Activated naive CD4-positive, alpha-beta T cell treated with anti-CD3 and anti-CD28 coated beads, Interleukin-2, amount 50 U/mL, for 72 hours (primary cell): ENCODE measurements around the gene DENND1B. TPM values are rescaled to one million over a fixed set of nuclear protein-coding genes. Genes with fewer than 3 reads are reported as not detected.

Experiments
- ATAC-seq, 2 donors: fragments of 150-1000 bp; cut with Tn5 transposase; 2 replicates each; pipeline ENCODE4 v1.10.0; 2021; ENCODE audit warnings: mild to moderate bottlenecking in 2 of 2, moderate library complexity in 2 of 2
- DNase-seq, 2 donors: peaks; one replicate each; pipeline ENCODE4 v3.0.0; 2021 to 2022; ENCODE audit warnings: low spot score in 2 of 2
- H3K27ac Mint-ChIP-seq, 2 donors: one replicate each; pipeline ENCODE4 v1.8.0; 2022; ENCODE audit warnings: mild to moderate bottlenecking in 2 of 2, mixed read lengths in 2 of 2
- H3K36me3 Mint-ChIP-seq, 2 donors: one replicate each; pipeline ENCODE4 v1.8.0; 2022; ENCODE audit warnings: mixed read lengths in 2 of 2
- H3K9me3 Mint-ChIP-seq, 2 donors: one replicate each; pipeline ENCODE4 v1.8.0; 2022; ENCODE audit warnings: mixed read lengths in 2 of 2
- total RNA-seq, 2 donors: library from RNA; stranded (reverse); gene quantifications; one replicate each; pipeline ENCODE4 v1.2.3, GENCODE V29; 2022

DENND1B gene
- total RNA-seq, 2 donors from 2014 or later = 9.3 to 21.3 TPM

DNA sequence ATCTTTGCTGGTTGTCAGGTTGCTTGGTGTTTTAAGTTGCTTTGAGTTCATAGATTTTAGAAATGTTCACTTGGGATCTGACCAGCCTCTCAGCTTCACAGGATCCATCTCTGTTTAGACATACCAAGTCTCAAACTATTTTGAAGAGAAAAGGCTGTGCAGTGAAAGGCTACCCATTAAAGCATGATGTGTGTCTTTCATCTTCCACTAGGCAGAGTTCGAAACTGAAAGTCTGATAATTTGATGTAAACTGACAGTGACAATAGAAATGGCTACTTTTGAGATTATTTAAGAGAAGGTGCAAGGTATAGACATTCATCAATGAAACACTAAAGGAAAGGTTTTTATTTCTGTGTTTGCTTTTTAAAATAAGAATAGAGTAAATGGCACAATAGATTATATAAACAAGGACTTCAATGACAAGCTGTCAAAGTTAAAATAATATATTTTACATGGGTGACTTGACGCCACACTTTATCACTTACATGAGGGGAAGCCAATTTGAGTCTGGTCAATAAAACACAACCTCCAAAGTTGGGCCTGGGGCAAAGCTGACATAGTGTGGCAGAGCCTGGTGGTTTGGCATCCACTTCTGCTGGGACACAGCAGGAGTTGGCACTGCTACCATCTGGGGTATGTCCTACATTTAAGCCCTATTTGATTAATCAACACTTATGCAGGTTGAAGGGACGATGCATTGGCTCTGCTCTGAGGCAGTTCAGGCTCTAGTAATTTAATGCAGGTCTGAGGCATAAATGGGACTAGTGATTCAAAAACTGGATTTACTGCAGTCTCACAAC lies 309.6 kb downstream of the DENND1B start:
- Mint-ChIP-seq H3K36me3 (no peaks in the 10 kb centered on the region), H3K27ac (no peak overlapping the region)
- ATAC-seq = no peak

DNA sequence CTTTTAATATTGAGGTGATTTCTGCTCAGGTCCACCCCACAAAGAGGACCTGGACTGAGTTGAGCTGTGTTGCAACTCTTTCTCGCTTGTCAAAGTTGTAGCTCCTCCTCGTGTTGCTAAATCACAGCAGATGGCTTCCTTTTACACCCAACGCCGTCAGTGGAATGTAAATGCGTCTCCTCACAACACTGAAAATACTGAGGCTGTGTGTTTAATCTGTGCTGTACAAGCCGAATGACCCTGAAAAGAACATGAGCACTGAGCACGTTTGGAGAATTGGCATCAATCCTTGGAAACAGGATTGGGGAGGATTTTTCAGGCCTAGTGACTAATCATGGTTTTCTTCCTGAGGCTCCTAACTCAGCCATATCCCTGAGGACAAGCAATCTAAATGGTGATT lies 311.2 kb downstream of the DENND1B start:
- DNase-seq (no peak), ATAC-seq (no peak)
- peak overlapping the region in 1 of 2 donors; percentile 16 for H3K27ac Mint-ChIP-seq
- no peaks in the 10 kb centered on the region for H3K36me3 Mint-ChIP-seq
- no peaks in the 10 kb centered on the region for H3K9me3 Mint-ChIP-seq

More for the DNA sequence above, 309.6 kb downstream of the DENND1B start:
- no peak for DNase-seq
- no peaks in the 10 kb centered on the region for H3K9me3 Mint-ChIP-seq

DNA sequence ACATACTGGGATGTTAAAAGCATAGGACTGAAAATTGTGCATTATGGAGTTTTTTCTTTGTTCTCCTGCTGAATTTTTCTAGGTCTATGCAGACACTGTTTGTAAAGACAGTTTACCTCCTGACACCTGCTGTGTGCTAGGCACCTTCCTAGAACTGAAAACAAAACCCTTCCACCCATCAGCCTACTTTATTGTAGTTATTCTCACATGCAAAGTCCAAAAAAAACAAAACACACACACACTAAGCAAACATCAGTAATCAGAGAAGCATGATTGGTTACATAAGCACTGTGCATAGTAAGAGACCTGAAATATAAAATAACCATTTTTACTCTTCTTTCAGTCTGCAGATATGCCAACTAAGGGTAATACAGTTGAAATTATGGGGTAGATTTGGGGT lies 312.1 kb downstream of the DENND1B start:
- Mint-ChIP-seq H3K36me3 (no peaks in the 10 kb centered on the region), H3K9me3 (no peaks in the 10 kb centered on the region), H3K27ac (no peak overlapping the region)
- ATAC-seq = no peak
- DNase-seq = no peak

DNA sequence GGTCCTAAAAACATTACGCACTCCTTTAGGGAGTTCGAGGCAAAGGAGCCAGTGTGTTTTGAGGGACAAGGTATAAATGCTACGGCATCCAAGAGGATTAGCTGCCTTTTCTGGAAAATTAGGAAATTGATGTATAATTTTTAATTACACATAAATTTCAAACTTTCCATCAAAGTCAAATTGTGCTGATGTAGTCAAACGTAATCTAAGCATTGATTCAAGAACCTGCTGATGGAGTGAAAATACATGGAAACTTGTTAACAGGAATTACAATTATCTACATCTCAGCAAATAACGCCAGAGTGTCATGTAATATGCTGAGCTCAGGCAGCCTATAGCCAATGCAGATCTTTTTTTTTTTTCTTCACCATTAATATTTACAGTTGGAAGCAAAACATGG lies 312.7 kb downstream of the DENND1B start:
- no peaks in the 10 kb centered on the region for H3K9me3 Mint-ChIP-seq
- no peak overlapping the region for H3K27ac Mint-ChIP-seq
- ATAC-seq (no peak), DNase-seq (no peak)
- no peaks in the 10 kb centered on the region for H3K36me3 Mint-ChIP-seq

Other genes with a start within 250 kb of the DENND1B start
- 1 to 10 TPM in 1 of 2 donors, not detected in 1; 1.9 TPM for gene C1orf53, start 127.2 kb upstream of the DENND1B start, total RNA-seq
- not detected for gene LHX9, start 141.9 kb upstream of the DENND1B start, total RNA-seq